ENCODE data around the gene SBF2. TPM values are rescaled to one million over a fixed set of nuclear protein-coding genes. Genes with fewer than 3 reads are reported as not detected.

SBF2 gene
- total and polyA plus RNA-seq, 9 of the 15 experiments (the other 6 are each of a cell fraction or from before 2014, with no cell fraction given): 0.80 to 9.5 (median 5.0) TPM

GRCh38 chr11:9914064-9914463, 380.0 kb downstream of the SBF2 start:
- POLR2A ChIA-PET: no interaction called here
- ATAC-seq (no peak), DNase-seq (ENCODE audit: extremely low read depth in 1 of 4, low spot score in 3 of 4) (no peak), FAIRE-seq (no peak)
- Histone ChIP-seq H3K4me3 (no peak overlapping the region), H3K4me1 (replicated peaks in 1 of 2; ENCODE audit: control insufficient read depth in 2 of 2, insufficient read depth in 2 of 2, low read length in 2 of 2) (no peaks in the 10 kb centered on the region), H3K9me3 (replicated peaks; ENCODE audit: control insufficient read depth, insufficient read depth, low read depth, low read length) (no peaks in the 10 kb centered on the region), H3K36me3 (ENCODE audit: control insufficient read depth, insufficient read depth, low read length) (no peaks in the 10 kb centered on the region), H3K9me1 (ENCODE audit: control insufficient read depth, insufficient read depth, low read length) (no peaks in the 10 kb centered on the region), H3K9ac (ENCODE audit: insufficient read depth in 1 of 2, low read depth in 2 of 2, low read length in 2 of 2) (no peak overlapping the region), H4K20me1 (replicated peaks; ENCODE audit: control insufficient read depth, insufficient read depth, low read length) (no peaks in the 10 kb centered on the region), H2AFZ (ENCODE audit: low read depth, low read length) (no peak overlapping the region), H3K4me2 (ENCODE audit: insufficient read depth, low read length) (no peak overlapping the region), H3K27me3 (ENCODE audit: control insufficient read depth in 2 of 2, insufficient read depth in 2 of 2, low read length in 2 of 2) (peaks cover 0 to 4% of the 10 kb centered on the region in 2 experiments; a peak in 2 of 5 replicates), H3K27ac (ENCODE audit: extremely low read depth, low read depth, low read length) (no peak overlapping the region), H3K79me2 (ENCODE audit: control insufficient read depth, insufficient read depth, low read length) (no peaks in the 10 kb centered on the region)
- WGBS (ENCODE audit: insufficient coverage, low coverage, missing lambda C conversion rate): 21% methylated on average over 2 of the region's 2 CpGs
- no peak for TF ChIP-seq ZBTB40 (IDR thresholded peaks at IDR 0.05)
- no peak for TF ChIP-seq ZBTB40 (CRISPR knock-in tag; IDR thresholded peaks at IDR 0.05)
- CTCF ChIA-PET (ENCODE audit: low intra/inter-chr PET ratio): no interaction called here
- intact Hi-C loops (cut with micrococcal nuclease): no loop called here
- in situ Hi-C loops (cut with MboI): no loop called here
- no TSS peak for BruUV-seq (replicated peaks)
